SK-N-SH treated with all-trans-retinoic acid at 6 μM for 48 hours (cell line): ENCODE data around the gene P4HTM.

Experiments
- BACH2 ChIP-seq: fragments of 250-450 bp; sonication (Bioruptor Pico); IDR thresholded peaks from 2 replicates; pipeline ENCODE4 v1.9.0; 2021; ENCODE audit warnings: mild to moderate bottlenecking, borderline replicate concordance
- ZFP30 ChIP-seq: fragments of 450-650 bp; formaldehyde crosslinking; IDR thresholded peaks from 2 replicates; pipeline ENCODE4 v1.5.0; 2022; ENCODE audit warnings: mild to moderate bottlenecking, moderate library complexity
- ZNF70 ChIP-seq: fragments of 450-650 bp; formaldehyde crosslinking; IDR thresholded peaks from 2 replicates; pipeline ENCODE4 v1.5.0; 2020; ENCODE audit warnings: mild to moderate bottlenecking, moderate library complexity
- TF ChIP-seq, protein P1 (sequence below): fragments of 250-450 bp; sonication (Bioruptor Pico); IDR thresholded peaks from 2 replicates; pipeline ENCODE4 v1.8.0; 2020; ENCODE audit warnings: mild to moderate bottlenecking, moderate library complexity, borderline replicate concordance
- TF ChIP-seq, protein P2 (sequence below): fragments of 250-450 bp; sonication (Bioruptor Pico); IDR thresholded peaks from 2 replicates; pipeline ENCODE4 v1.5.1; 2020; ENCODE audit warnings: low read depth, mild to moderate bottlenecking, moderate library complexity

DNA sequence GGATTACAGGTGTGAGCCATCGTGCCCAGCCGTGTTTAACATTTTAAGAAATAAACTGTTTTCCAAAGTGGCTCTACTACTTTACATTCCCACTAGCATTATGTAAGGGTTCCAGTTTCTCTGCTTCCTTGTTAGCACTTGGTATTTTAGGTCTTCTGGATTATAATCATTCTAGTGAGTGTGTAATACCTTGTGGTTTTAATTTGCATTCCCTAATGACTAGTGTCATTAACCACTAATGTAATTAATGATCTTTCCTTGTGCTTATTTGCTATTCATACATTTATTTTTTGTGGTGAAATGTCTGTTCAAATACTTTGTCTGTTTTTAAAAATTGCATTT lies 40.7 kb upstream of the P4HTM start:
- TF ChIP-seq, protein P1, sequence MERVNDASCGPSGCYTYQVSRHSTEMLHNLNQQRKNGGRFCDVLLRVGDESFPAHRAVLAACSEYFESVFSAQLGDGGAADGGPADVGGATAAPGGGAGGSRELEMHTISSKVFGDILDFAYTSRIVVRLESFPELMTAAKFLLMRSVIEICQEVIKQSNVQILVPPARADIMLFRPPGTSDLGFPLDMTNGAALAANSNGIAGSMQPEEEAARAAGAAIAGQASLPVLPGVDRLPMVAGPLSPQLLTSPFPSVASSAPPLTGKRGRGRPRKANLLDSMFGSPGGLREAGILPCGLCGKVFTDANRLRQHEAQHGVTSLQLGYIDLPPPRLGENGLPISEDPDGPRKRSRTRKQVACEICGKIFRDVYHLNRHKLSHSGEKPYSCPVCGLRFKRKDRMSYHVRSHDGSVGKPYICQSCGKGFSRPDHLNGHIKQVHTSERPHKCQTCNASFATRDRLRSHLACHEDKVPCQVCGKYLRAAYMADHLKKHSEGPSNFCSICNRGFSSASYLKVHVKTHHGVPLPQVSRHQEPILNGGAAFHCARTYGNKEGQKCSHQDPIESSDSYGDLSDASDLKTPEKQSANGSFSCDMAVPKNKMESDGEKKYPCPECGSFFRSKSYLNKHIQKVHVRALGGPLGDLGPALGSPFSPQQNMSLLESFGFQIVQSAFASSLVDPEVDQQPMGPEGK (CRISPR knock-in tag): no peak
- TF ChIP-seq, protein P2, sequence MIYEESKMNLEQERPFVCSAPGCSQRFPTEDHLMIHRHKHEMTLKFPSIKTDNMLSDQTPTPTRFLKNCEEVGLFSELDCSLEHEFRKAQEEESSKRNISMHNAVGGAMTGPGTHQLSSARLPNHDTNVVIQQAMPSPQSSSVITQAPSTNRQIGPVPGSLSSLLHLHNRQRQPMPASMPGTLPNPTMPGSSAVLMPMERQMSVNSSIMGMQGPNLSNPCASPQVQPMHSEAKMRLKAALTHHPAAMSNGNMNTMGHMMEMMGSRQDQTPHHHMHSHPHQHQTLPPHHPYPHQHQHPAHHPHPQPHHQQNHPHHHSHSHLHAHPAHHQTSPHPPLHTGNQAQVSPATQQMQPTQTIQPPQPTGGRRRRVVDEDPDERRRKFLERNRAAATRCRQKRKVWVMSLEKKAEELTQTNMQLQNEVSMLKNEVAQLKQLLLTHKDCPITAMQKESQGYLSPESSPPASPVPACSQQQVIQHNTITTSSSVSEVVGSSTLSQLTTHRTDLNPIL (CRISPR knock-in tag): no peak
- no peak for TF ChIP-seq ZFP30
- TF ChIP-seq BACH2 (CRISPR knock-in tag): no peak
- no peak for TF ChIP-seq ZNF70
